Measurements from ENCODE around the gene UVRAG.

UVRAG gene

DNA sequence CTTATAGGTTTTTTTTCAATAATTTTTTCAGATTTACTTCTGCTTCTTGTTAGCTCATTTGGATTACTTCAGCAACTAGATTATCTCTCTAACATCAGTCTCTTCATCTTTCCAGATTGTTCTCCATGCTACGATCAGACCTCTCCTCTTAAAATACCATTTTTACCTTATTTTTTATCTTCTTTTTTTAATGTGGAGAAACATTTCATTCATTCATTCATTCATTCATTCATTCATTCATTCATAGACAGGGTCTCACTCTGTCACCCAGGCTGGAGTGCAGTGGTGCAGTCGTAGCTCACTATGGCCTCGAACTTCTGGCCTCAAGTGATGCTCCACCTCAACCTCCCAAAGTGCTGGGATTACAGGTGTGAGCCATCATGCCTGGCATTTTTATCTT, 189.4 kb downstream of the UVRAG start:
- TF ChIP-seq CTCF (IDR thresholded peaks at IDR 0.05; ENCODE audit: low read depth, low read length, missing control alignments): no peak
- no peak for DNase-seq
- Histone ChIP-seq H3K27me3 (replicated peaks) (no peaks in the 10 kb centered on the region), H3K36me3 (replicated peaks) (no peaks in the 10 kb centered on the region), H3K4me3 (ENCODE audit: low read depth, low read length) (no peak overlapping the region), H3K27ac (no peak overlapping the region)
- in situ Hi-C loops (cut with HindIII; ENCODE audit: low pct_ligation_motif_present, low sequenced_read_pairs): no loop called here

GRCh38 chr11:76005756-76006155, 190.7 kb downstream of the UVRAG start:
- DNase-seq: peak; percentile 24
- in situ Hi-C loops (cut with HindIII; ENCODE audit: low pct_ligation_motif_present, low sequenced_read_pairs): no loop called here
- H3K4me3 ChIP-seq (ENCODE audit: low read depth, low read length): no peak overlapping the region
- H3K27ac ChIP-seq: no peak overlapping the region
- H3K27me3 ChIP-seq (replicated peaks): no peaks in the 10 kb centered on the region
- no peak for TF ChIP-seq CTCF (IDR thresholded peaks at IDR 0.05; ENCODE audit: low read depth, low read length, missing control alignments)
- H3K36me3 ChIP-seq (replicated peaks): no peaks in the 10 kb centered on the region

DNA sequence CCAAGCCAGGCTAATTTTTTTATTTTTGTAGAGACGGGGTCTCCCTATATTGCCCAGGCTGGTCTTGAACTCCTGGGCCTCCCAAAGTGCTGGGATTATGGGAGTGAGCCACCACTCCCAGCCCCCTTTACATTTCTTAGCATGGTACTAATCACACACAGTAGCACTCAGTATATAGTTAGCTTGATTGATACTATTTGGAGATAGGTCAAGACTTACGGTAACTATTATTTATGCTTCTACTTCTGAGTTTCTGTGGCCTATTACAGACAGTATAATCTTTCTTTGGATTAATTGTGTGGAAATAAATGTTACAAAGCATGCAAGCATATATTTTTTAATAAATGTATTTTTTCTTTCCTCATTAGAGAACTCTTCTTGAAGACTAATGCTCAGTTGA, 192.2 kb downstream of the UVRAG start:
- TF ChIP-seq CTCF (IDR thresholded peaks at IDR 0.05; ENCODE audit: low read depth, low read length, missing control alignments): no peak
- no peaks in the 10 kb centered on the region for H3K27me3 ChIP-seq (replicated peaks)
- H3K4me3 ChIP-seq (ENCODE audit: low read depth, low read length): no peak overlapping the region
- H3K27ac ChIP-seq: peak overlapping the region; percentile 62
- DNase-seq: no peak
- in situ Hi-C loops (cut with HindIII; ENCODE audit: low pct_ligation_motif_present, low sequenced_read_pairs): no loop called here
- no peaks in the 10 kb centered on the region for H3K36me3 ChIP-seq (replicated peaks)

DNA sequence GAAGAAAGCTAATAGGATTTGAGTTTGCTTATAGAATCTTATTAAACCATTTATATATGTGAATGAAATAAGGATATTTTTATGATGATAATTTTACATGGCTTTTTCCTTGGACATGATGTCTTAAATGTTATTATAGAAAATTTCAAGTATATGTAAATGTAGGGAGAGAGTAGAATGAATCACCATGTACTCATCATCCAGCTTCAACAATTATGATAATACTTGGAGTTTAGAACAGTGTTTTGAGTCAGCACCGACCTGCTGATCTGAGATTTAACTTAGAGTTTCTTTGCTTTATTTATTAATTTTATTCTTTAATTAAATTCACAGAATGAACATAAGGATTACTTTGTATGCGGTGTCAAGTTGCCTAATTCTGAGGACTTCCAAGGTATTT, 193.5 kb downstream of the UVRAG start:
- no peak for TF ChIP-seq CTCF (IDR thresholded peaks at IDR 0.05; ENCODE audit: low read depth, low read length, missing control alignments)
- Histone ChIP-seq H3K4me3 (ENCODE audit: low read depth, low read length) (no peak overlapping the region), H3K27me3 (replicated peaks) (no peaks in the 10 kb centered on the region), H3K27ac (peak overlapping the region; percentile 67), H3K36me3 (replicated peaks) (no peaks in the 10 kb centered on the region)
- peak; percentile 28 for DNase-seq
- in situ Hi-C loops (cut with HindIII; ENCODE audit: low pct_ligation_motif_present, low sequenced_read_pairs): no loop called here

- no peak for DNase-seq
- H3K36me3 ChIP-seq (replicated peaks): no peaks in the 10 kb centered on the region
- TF ChIP-seq CTCF (IDR thresholded peaks at IDR 0.05; ENCODE audit: low read depth, low read length, missing control alignments): no peak
- in situ Hi-C loops (cut with HindIII; ENCODE audit: low pct_ligation_motif_present, low sequenced_read_pairs): no loop called here
- H3K27me3 ChIP-seq (replicated peaks): no peaks in the 10 kb centered on the region
- H3K27ac ChIP-seq: no peak overlapping the region
- no peak overlapping the region for H3K4me3 ChIP-seq (ENCODE audit: low read depth, low read length)
Measured at GRCh38 chr11:76010051-76010450, 195.0 kb downstream of the UVRAG start.

DNA sequence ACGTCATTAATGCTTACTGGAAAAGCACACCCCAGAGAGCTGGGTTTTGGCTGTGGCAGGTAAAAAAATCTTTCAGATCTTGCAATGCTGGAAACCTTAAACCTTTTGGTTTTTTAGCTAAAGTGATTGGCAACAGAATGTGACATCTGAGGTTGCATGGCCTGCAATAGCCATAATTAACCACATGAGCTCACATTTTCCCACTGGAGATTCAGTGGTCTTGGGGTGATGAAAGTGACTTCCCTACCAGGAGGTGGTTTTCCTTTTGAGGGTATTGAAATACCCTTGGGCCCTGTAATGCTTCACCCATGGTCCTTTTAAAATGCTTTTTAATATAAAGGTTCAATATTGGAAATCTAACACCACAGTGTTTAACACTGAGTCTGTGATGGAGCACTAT, 198.5 kb downstream of the UVRAG start:
- Histone ChIP-seq H3K27ac (no peak overlapping the region), H3K27me3 (replicated peaks) (no peaks in the 10 kb centered on the region), H3K4me3 (ENCODE audit: low read depth, low read length) (no peak overlapping the region), H3K36me3 (replicated peaks) (no peaks in the 10 kb centered on the region)
- DNase-seq: no peak
- in situ Hi-C loops (cut with HindIII; ENCODE audit: low pct_ligation_motif_present, low sequenced_read_pairs): no loop called here
- TF ChIP-seq CTCF (IDR thresholded peaks at IDR 0.05; ENCODE audit: low read depth, low read length, missing control alignments): peak; percentile 3

All from brain microvascular endothelial cell (primary cell).